Neural cell (in vitro differentiated cells): ENCODE measurements around the gene CACNA1D.

Experiments used
- CTCF ChIP-seq: fragments of 450-650 bp; IDR thresholded peaks from 2 replicates; pipeline ENCODE4 v1.5.1; 2014; ENCODE audit warnings: antibody characterized with exemption, mild to moderate bottlenecking, moderate library complexity; ENCODE audit not compliant: poor library complexity, severe bottlenecking
- EP300 ChIP-seq: fragments of 450-650 bp; conservative IDR thresholded peaks from 2 replicates; pipeline ENCODE4 v1.6.1; 2014; ENCODE audit warnings: antibody characterized with exemption, mild to moderate bottlenecking, moderate library complexity; ENCODE audit not compliant: poor library complexity, severe bottlenecking
- EZH2 ChIP-seq: fragments of 200-600, 300-800 bp; shearing (Covaris generic), sonication (generic); IDR thresholded peaks from 2 replicates; pipeline ENCODE4 v1.6.1; 2014; ENCODE audit warnings: antibody characterized with exemption, low read length, borderline replicate concordance, mild to moderate bottlenecking; ENCODE audit not compliant: insufficient read depth, poor library complexity, severe bottlenecking
- POLR2AphosphoS5 ChIP-seq: IDR thresholded peaks from 2 replicates; pipeline ENCODE4 v1.6.1; 2012
- RAD21 ChIP-seq: fragments of 450-650 bp; conservative IDR thresholded peaks from 2 replicates; pipeline ENCODE4 v1.6.1; 2014; ENCODE audit warnings: antibody characterized with exemption, mild to moderate bottlenecking, moderate library complexity
- SMC3 ChIP-seq: fragments of 450-650 bp; conservative IDR thresholded peaks from 2 replicates; pipeline ENCODE4 v1.6.1; 2014; ENCODE audit warnings: antibody characterized with exemption, mild to moderate bottlenecking, moderate library complexity; ENCODE audit not compliant: poor library complexity
- TAF1 ChIP-seq: IDR thresholded peaks from 2 replicates; pipeline ENCODE4 v1.6.1; 2012; ENCODE audit warnings: low read depth
- TF ChIP-seq, protein P1 (sequence below): IDR thresholded peaks from 2 replicates; pipeline ENCODE4 v1.6.1; 2012; ENCODE audit warnings: borderline replicate concordance

GRCh38 chr3:53484984-53485383 lies 9.4 kb upstream of the CACNA1D start:
- TF ChIP-seq CTCF: no peak
- no peak for TF ChIP-seq EZH2
- TF ChIP-seq RAD21: no peak
- TF ChIP-seq SMC3: no peak
- TF ChIP-seq EP300: no peak
- TF ChIP-seq, protein P1, sequence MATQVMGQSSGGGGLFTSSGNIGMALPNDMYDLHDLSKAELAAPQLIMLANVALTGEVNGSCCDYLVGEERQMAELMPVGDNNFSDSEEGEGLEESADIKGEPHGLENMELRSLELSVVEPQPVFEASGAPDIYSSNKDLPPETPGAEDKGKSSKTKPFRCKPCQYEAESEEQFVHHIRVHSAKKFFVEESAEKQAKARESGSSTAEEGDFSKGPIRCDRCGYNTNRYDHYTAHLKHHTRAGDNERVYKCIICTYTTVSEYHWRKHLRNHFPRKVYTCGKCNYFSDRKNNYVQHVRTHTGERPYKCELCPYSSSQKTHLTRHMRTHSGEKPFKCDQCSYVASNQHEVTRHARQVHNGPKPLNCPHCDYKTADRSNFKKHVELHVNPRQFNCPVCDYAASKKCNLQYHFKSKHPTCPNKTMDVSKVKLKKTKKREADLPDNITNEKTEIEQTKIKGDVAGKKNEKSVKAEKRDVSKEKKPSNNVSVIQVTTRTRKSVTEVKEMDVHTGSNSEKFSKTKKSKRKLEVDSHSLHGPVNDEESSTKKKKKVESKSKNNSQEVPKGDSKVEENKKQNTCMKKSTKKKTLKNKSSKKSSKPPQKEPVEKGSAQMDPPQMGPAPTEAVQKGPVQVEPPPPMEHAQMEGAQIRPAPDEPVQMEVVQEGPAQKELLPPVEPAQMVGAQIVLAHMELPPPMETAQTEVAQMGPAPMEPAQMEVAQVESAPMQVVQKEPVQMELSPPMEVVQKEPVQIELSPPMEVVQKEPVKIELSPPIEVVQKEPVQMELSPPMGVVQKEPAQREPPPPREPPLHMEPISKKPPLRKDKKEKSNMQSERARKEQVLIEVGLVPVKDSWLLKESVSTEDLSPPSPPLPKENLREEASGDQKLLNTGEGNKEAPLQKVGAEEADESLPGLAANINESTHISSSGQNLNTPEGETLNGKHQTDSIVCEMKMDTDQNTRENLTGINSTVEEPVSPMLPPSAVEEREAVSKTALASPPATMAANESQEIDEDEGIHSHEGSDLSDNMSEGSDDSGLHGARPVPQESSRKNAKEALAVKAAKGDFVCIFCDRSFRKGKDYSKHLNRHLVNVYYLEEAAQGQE: no peak
- no peak for TF ChIP-seq TAF1
- no peak for TF ChIP-seq POLR2AphosphoS5
